NOMO-1 treated with dmso at 0.1 percent for 144 hours (cell line): Measurements from ENCODE around the gene ZBTB21.
"Not testable (repeated sequence)": the region's sequence is repeated elsewhere in the genome, so short reads cannot be mapped to it uniquely, and the experiment has no call there.

Experiments used
- DNase-seq: peaks from one replicate; lab custom pipeline; 2025; ENCODE audit not compliant: unreplicated experiment; lab: John Stamatoyannopoulos, UW

ZBTB21 gene

DNA sequence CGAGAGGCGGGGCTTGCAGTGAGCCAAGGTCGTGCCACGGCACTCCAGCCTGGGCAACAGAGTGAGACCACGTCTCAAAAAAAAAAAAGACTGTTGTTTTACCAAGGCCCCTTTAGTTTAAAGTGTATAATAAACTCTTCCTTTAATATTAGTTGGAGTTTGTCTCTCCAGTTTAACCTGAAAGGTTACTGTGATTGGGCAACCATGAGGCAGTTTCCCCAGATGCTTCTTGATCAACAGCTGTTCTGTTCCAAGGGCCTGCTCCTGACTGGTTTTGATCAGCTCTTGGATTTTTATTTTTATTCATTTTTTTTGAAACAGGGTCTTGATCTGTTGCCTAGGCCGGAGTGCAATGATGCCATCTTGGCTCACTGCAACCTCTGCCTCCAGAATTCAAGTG is 38.3 kb downstream of the ZBTB21 start:
- DNase-seq, result no peak

DNA sequence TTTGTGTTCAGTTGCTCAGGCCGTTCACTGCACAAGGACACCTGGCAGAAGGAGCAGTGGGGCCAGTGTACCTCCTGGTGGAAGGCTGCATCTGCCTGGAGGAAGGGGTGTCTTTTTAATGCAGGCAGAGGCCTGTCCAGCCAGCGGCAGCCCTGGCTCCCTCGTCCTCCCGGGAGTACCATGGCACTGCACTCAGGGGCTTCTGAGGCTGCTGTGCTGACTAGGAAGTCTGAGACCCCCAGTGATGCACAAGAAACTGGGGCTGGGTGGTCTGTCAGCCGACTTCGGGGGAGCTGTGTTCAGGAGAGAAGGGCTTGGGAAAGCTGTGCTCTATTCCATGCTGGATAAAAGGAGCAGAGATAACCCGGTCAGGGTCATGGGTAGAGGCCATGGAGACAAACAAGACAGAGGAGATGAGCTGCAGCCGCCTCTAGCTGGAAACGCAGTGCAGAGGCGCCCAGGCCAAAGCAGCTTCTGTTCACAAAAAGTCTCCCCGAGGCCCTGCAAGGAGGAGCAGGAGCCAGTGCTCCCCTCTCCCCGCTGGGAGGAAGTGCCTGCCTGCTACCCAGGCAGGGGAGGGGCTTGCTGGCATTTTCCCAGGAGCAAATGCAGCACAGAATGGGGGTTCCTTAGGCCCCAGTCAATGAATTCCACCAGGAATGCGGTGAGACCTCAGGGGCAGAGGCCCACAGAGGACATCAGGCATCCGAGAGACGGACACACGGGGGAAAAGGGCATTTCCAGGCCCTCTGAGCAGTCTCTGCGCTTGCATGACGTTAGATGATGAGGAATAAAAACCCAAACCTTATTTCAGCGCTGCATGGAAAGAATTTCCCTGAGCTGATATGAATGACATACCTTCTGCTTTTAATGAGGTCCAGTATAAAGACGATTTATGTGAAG is 39.2 kb downstream of the ZBTB21 start:
- no peak for DNase-seq

DNA sequence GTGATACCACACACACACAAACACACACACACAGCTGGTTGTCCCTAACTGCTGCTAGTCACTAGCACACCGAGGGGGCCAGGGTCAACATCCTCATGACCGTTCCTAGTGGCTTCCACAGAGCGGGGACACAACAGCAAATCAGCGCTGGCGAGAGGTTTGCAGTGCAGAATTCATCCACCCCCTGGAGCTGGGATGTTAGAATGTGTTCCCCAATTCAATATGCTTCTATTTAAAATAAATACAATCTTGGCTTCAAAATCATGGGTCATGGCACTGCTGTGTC is 40.1 kb downstream of the ZBTB21 start:
- DNase-seq, result no peak

DNA sequence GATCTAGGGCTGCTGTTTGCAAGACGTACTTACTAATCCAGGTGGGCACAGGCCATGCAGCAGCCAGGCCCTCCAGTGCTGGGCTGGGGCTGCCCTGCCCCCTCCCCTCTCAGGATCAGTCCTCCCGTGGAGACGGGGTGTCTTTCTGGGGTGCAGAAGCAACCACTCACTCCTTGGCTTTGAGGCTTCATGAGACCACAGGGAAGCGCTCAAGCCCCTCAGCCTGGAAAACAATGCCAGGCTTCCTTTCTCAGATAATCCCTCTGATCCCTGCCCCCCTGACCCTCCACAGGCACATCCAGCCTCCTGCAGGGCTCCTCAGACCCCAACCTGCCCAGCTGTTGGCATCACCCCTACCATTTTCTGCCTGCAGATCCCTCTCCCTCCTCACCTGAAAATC is 42.5 kb downstream of the ZBTB21 start:
- no peak for DNase-seq

DNA sequence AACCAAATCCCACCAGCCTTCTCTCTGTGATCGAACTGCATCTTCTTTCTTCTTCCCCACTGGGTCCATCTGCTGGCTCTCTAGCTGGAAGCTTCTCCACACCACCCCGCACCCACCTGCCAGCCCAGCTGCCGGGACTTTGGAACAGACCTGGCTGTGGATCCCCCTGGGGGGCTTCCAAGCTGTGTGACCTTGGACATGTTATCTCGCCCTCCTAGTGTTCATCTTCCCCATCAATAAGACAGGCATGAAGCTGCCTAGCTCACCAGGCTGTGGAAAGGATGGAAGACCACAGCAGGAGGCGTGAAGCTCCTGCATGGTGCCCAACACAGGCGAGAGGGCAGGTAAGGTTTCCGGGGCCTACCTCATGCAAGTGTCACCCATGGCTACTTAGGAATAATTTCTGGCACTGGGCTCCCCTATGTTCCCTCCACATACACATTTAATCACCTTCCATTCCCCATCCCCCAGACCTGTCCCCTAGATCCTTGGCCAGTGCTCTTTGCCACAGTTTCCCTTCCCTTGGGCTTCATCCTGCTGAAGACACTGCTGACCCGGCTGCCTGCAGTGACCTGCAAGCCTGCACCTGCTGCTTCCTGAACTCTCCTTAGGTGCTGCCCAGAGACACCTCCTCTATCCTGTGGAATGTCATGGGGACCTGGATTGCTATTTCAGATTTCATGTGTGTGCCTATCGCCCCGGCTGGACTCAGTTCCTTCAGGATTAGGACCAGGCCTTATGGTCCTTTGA is 43.1 kb downstream of the ZBTB21 start:
- DNase-seq, result no peak

DNA sequence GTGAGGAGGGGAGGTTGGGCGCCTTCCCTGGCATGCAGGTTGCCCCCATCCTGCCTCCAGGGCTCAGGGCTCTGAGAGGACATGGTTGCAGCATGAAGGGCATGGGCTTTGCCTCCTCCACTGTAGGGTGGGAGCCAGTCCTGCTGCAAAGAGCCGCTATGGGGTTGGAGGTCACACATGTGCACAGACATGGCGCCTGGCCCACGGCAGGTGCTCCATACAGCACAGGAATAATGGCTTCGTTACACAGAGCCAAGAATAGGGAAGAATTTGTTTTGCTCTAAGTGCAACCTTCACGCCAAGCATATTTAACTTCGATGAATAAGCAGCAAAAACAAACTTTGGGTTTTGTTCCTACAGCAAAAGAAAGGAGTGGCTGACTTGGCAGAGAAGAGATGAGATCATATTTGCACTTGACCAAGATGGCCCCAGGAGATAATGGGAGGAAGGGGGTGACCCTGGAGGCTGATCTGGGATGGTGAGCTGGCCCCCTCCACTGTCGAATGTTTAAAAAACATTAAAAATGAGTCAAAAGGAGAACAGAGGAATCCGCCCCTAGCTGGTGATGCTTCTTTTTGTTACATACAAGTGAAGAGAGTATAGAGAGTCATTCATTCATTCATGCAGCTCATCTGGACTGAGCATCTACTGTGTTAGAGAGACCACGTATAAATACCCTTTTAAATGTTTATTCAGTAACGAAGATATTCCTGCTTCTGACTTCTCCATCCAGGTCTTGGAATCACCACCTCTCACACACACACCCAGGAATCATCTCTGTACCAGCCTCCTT is 43.9 kb downstream of the ZBTB21 start:
- DNase-seq, result no peak

DNA sequence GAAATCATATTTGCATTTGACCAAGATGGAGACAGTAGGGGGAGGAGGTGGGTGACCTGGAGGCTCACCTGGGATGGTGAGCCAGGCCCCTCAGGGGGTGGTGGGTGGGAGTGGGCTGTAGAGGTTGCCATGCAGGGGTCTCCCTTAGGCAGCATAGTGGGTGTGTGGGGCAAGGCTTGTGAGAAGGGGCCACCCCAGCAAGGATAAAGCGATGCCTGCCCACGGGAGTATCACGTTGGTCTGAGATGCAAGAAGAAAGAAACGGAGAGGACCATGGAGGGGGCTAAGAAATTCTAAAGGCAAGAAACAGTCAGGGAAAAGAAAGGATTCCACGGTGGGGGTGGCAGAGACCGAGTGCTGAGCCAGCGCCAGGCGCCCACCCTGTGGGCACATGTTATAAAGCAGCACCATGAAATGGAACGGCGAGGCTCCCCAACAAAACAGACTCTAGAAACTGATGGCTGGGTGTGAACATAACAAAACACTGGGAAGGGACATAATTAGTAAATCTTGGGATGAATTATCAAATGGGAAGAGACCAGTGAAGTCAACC is 44.6 kb downstream of the ZBTB21 start:
- no peak for DNase-seq

DNA sequence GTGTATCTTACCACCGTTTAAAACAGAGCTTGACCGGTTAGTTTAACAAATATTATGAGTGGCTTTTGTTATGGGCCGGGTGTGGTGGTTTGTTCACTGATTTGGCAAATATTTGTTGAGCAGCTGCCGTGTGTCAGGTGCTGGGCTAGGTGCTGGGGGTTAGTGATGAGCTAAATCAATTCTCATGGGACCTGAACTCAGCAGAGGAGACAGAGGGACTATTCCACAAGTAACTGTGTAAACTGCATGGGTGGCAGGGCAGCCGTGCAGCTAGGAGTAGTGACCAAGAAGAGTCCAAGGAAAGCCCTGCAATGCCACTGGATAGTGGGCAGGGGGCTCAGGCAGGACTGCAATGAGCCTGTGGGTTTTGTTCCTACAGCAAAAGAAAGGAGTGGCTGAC is 45.1 kb downstream of the ZBTB21 start:
- DNase-seq, result no peak

DNA sequence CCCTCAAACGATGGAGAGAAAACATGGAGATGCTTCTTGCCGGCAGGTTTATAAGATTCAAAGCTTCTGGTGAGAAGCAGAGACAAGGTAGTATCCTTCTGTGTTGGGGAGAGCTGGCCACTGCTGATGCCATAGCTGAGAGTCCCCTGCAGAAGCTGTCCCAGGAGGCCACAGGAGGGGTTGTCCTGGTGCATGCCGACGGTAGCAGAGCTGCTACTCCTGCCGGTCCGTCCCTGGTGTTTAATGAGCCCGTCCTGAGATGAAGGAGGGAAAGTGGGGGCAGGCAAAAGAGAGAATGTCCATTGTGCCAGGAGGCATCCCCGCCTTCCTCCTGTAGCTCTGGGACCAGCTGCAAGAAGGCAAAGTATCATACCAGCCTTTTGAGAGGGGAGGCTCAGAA is 46.0 kb downstream of the ZBTB21 start:
- DNase-seq, result no peak

DNA sequence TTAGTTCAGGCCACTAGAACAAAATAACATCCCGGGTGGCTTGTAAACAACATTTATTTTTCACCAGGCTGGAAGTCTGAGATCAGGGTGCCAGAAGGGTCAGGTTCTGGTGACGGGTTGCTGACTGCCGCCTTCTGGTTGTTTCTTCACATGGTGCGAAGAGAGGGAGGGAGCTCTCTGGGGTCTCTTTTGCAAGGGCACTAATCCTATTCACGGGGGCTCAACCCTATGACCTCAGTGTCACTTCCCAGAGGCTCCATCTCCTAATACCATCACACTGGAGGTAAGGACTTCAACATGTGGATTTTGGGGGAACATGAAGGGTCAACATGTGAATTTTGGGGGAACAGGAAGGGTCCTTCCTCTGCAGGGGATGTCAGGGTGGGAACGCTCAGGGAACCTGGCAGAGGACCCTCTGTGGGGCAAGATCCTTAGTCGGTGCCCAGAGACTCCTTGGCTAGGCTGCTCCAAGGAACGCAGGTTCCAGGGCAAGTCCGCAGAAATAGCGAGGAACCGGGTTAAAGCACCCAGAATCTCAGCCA is 47.7 kb downstream of the ZBTB21 start:
- no peak for DNase-seq

DNA sequence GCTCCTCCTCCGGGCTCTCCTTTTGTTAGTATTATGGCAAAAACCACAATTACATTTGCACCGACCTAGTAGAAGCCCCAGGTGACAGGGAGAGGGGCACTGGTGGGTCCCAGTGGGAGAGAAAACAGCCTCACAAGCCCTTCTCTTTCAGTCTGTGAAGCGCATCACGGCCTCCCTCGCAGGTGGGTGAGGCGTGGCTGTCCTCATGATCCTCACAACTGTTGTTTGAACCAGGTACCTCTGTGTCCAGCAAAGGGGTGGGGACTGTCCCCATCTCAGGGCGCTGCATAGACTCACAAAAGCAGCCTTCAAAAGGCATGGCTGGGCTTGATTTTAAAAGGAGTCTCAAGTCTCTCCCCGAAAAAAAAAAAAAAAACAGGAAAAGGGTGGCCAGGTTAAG is 48.4 kb downstream of the ZBTB21 start:
- no peak for DNase-seq

DNA sequence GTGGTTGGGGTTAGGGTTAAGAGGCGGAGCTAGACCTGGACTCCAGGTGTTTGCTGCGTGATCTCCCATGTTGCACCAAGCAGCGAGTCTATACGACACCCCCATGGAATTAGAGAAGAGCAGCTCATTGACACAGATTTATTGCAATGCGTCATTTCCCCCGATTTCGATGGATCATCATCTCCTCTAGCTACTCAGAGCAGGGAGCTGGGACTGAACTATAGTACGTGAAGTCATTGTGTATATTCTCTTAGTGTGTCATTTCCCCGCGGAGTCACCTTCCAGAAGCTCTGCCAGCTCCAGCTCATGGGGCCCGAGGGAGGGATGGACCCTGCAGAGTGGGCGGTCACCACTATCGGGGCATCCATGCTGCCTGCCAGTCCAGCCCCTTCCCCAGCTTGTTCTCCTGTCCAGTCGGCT is 48.9 kb downstream of the ZBTB21 start:
- no peak for DNase-seq

DNA sequence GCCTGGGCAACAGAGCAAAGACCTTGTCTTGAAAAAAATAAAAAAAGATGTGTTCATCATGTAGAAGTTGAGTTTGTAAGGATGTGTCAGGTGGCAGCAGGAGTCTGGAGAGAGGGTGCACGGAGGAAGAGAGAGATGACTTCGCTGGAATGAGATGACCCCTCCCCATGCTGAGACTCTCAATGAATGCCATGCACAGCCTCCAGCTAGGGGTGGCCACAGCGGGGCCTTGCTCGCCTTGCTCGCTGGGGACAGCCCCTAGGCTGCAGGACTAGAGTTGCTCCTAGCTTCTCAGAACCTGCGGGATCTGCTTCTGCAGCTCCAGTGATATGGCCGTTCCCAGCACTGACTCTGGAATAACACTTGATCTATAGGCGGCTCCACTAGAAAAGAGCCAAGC is 49.8 kb downstream of the ZBTB21 start:
- no peak for DNase-seq

DNA sequence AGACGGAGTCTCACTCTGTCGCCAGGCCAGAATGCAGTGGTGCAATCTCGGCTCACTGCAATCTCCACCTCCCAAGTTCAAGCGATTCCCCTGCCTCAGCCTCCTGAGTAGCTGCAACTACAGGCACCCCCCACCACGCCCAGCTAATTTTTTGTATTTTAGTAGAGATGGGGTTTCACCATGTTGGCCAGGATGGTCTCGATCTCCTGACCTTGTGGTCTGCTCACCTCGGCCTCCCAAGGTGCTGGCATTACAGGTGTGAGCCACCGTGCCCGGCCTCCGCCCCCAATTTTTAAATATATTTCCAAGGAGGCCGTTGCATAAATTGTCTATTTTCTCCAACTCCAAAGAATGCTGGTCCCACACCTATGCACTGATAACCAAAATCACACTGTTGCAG is 50.5 kb downstream of the ZBTB21 start:
- DNase-seq, result not testable (repeated sequence)

DNA sequence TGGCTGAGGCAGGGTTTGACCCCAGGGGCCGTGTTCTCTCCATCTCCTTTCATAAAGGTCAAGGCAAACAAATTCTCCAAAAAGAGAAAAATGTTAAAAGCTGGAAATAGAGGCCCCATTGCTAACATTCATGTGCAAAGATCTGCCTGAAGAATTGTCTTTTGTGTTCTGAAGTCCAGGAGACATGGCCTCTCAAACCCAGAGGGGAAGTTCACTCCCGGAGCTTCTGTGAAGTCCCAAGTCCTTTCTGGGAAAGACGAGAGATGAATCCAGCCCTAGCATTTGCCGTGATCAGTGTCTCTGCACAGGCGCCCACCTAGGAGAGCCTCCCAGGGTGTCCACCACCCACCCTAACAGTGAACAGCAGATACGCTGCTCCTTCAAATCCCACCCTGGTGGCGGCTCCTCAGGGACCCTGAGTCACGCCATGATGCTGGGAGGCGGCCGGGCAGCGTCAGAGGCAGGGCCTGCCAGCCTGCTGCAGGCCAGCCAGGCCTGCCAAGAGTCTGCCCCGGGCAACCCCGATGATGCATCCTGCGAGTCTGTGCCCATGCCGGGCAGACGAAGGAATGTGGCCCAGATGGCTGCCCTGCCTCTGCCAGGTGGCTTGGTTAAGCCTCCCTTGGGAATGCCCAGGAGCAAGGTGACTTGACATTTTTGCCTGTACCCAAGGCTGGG is 51.1 kb downstream of the ZBTB21 start:
- no peak for DNase-seq

DNA sequence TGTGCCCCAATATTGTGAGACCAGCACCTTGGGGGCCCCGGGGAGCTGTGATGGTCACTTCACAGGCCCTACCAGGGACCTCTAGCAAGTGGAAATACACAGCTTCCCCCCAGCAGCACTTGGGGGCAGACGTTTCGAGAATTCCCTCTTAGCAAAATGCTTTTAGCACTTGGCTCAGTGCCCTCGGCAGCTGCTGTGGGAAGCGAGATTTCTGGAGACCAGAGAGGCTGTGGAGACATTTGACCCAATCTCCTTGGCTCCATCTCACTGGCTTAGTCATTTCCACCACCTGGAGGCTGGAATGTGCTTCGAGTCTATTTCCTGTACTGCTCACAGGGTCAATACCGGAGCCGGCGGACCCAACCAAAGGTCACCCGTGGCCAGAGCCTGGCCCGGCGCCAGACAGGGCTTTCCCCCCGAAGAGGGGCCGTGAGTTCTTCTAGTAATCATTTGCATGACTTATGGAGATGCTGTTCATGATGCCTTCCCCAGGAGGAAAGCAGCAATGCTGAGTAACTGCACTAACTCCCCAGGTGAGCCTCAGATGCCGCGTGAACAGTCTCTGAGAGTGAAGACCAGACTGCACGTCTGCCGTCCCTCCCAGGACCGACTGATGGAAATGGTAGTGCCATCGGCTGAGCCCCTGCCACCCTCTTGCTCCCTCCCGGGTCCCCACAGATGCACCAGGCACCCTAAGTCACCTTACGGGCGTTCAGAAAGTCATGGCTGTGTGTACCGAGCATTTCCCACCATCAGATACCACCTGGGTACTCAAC is 52.0 kb downstream of the ZBTB21 start:
- no peak for DNase-seq

DNA sequence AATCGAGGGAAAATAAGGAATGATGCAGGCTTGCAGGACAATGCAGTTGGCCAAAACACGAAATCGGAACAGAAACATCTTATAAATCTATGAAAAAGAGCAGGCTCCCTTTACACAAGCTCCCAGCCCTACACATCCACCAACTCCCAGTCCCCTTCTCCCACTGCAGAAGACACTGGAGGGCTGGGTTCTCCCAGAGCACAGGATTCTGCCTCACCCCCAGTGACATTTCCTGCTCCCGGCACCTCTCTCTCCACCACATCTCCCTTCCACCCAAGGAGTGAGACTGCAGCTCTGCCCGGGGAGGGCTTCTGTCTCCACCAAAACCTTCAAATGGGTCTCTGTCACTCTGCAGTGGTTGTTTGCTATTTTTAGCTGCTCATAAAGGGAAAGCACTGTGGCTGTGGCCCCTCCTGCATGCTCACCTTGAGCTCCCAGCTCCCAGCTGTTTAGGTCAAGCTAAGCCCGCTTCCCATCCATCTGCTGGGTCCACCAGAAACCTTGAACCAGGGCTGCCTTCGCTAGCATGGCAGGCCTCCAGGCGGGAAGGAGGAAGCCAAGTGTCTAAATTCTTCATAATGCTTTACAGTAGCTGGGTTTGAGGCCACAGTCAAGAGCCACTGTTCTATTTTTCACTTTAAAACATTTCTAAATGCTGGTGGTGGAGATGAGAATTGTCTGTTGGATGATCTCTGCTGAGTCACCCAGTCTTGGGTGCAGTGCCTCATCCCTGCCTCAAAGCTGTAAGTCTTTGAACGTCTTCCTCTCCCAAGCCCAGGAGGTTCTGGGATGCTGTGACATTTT is 53.0 kb downstream of the ZBTB21 start:
- DNase-seq, result no peak

DNA sequence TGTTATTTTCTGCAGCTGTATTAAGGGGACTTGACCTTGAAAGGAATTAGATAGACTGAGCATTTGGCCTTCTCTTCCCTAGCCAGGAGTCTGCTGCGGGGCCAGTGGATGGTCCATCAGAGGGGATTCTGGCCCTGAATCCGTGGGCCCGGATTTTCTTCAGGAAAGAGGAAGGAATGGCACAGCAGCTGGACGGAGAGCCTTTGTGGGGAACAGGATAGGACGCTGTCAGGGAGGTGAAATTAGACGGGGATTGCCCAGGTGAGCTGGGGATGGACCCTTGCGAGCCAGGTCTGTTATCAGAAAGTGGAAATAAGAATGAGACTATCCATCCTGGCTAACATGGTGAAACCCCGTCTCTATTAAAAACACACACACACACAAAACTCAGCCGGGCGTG is 54.6 kb downstream of the ZBTB21 start:
- DNase-seq, result no peak
